ENCODE measurements around the gene NRG2. TPM values are rescaled to one million over a fixed set of nuclear protein-coding genes. Genes with fewer than 3 reads are reported as not detected.

NRG2 gene
- total RNA-seq, 2 experiments from 2014 or later, result 0.08 to 0.17 TPM

GRCh38 chr5:139878093-139878492 is 165.0 kb downstream of the NRG2 start:
- no peak for ATAC-seq (ENCODE audit: poor library complexity)
- peaks cover 2% of the 10 kb centered on the region for H3K9me3 Mint-ChIP-seq
- no peaks in the 10 kb centered on the region for H3K36me3 Mint-ChIP-seq (ENCODE audit: low read depth)
- DNase-seq, result no peak
- H3K9me3 ChIP-seq (ENCODE audit: control insufficient read depth in 1 of 2, insufficient read depth in 1 of 2, low read length in 2 of 2), result peaks cover 0 to 11% of the 10 kb centered on the region in 2 experiments
- H3K4me1 ChIP-seq (ENCODE audit: insufficient read depth, low read length), result peaks cover 5% of the 10 kb centered on the region
- H3K36me3 ChIP-seq (ENCODE audit: insufficient read depth, low read length), result no peaks in the 10 kb centered on the region
- no peak overlapping the region for H3K27ac ChIP-seq (ENCODE audit: low read depth in 1 of 2, low read length in 2 of 2)
- no peak for TF ChIP-seq CTCF (IDR thresholded peaks at IDR 0.05)
- H3K27me3 ChIP-seq (ENCODE audit: control insufficient read depth in 1 of 2, insufficient read depth in 2 of 2, low read length in 2 of 2), result peaks cover 0 to 1% of the 10 kb centered on the region in 2 experiments
- no peak overlapping the region for H3K27ac Mint-ChIP-seq
- POLR2A ChIA-PET, result no interaction called here
- no peaks in the 10 kb centered on the region for H3K4me1 Mint-ChIP-seq (ENCODE audit: low read depth)
- intact Hi-C loops (cut with DNase I, micrococcal nuclease), result no loop called here
- CTCF ChIA-PET, result no interaction called here
- H3K4me3 ChIP-seq (ENCODE audit: low read length), result no peak overlapping the region
- H3K27me3 Mint-ChIP-seq, result peaks cover 14% of the 10 kb centered on the region
- H3K4me3 Mint-ChIP-seq, result no peak overlapping the region

DNA sequence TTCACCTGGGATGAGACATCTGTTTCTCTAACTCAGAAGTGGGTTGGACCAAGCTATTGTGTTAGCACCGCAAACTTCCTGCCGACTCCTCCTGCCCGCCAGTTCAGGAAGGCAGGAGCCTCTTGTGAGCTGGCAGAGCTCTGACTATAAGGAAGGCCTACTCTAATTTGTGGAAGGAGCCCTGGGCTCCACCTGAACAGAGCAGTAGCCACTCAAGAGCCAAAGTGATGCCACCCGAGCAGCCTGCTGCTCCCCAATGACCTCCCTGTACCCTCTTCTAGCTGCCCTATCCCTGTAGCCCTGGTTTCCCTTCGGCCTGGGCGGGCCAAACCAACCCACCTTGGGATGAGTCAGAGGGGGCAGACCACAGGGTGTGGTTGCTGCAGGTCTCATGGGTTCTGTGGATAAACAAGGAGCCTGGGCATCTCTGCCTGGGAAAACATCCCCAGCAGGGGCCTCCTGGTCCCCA is 165.9 kb downstream of the NRG2 start:
- Mint-ChIP-seq H3K9me3 (peaks cover 2% of the 10 kb centered on the region), H3K27ac (no peak overlapping the region), H3K36me3 (ENCODE audit: low read depth) (no peaks in the 10 kb centered on the region), H3K4me3 (no peak overlapping the region), H3K27me3 (peaks cover 14% of the 10 kb centered on the region), H3K4me1 (ENCODE audit: low read depth) (no peaks in the 10 kb centered on the region)
- Histone ChIP-seq H3K27ac (ENCODE audit: low read depth in 1 of 2, low read length in 2 of 2) (no peak overlapping the region), H3K4me3 (ENCODE audit: low read length) (no peak overlapping the region), H3K36me3 (ENCODE audit: insufficient read depth, low read length) (no peaks in the 10 kb centered on the region), H3K9me3 (ENCODE audit: control insufficient read depth in 1 of 2, insufficient read depth in 1 of 2, low read length in 2 of 2) (peaks cover 0 to 11% of the 10 kb centered on the region in 2 experiments), H3K27me3 (ENCODE audit: control insufficient read depth in 1 of 2, insufficient read depth in 2 of 2, low read length in 2 of 2) (peaks cover 2% of the 10 kb centered on the region in 2 experiments), H3K4me1 (ENCODE audit: insufficient read depth, low read length) (peaks cover 5% of the 10 kb centered on the region)
- TF ChIP-seq CTCF (IDR thresholded peaks at IDR 0.05), result no peak
- intact Hi-C loops (cut with DNase I, micrococcal nuclease), result no loop called here
- ATAC-seq (ENCODE audit: poor library complexity), result no peak
- DNase-seq, result no peak
- ChIA-PET POLR2A (no interaction called here), CTCF (no interaction called here)

- CTCF ChIA-PET, result no interaction called here
- intact Hi-C loops (cut with DNase I, micrococcal nuclease), result no loop called here
- no peaks in the 10 kb centered on the region for H3K4me1 Mint-ChIP-seq (ENCODE audit: low read depth)
- DNase-seq (no peak), ATAC-seq (ENCODE audit: poor library complexity) (no peak)
- Histone ChIP-seq H3K9me3 (ENCODE audit: control insufficient read depth in 1 of 2, insufficient read depth in 1 of 2, low read length in 2 of 2) (peaks cover 0 to 11% of the 10 kb centered on the region in 2 experiments), H3K27me3 (ENCODE audit: control insufficient read depth in 1 of 2, insufficient read depth in 2 of 2, low read length in 2 of 2) (peaks cover 2 to 9% of the 10 kb centered on the region in 2 experiments), H3K27ac (ENCODE audit: low read depth in 1 of 2, low read length in 2 of 2) (no peak overlapping the region), H3K36me3 (ENCODE audit: insufficient read depth, low read length) (no peaks in the 10 kb centered on the region), H3K4me1 (ENCODE audit: insufficient read depth, low read length) (peaks cover 5% of the 10 kb centered on the region), H3K4me3 (ENCODE audit: low read length) (no peak overlapping the region)
- peaks cover 2% of the 10 kb centered on the region for H3K9me3 Mint-ChIP-seq
- H3K4me3 Mint-ChIP-seq, result no peak overlapping the region
- peaks cover 18% of the 10 kb centered on the region for H3K27me3 Mint-ChIP-seq
- H3K27ac Mint-ChIP-seq, result no peak overlapping the region
- TF ChIP-seq CTCF (IDR thresholded peaks at IDR 0.05), result no peak
- POLR2A ChIA-PET, result no interaction called here
- no peaks in the 10 kb centered on the region for H3K36me3 Mint-ChIP-seq (ENCODE audit: low read depth)
Observed at GRCh38 chr5:139875957-139876356, 167.1 kb downstream of the NRG2 start.
